ENCODE results near the gene LMO7.

Gene LMO7

DNA sequence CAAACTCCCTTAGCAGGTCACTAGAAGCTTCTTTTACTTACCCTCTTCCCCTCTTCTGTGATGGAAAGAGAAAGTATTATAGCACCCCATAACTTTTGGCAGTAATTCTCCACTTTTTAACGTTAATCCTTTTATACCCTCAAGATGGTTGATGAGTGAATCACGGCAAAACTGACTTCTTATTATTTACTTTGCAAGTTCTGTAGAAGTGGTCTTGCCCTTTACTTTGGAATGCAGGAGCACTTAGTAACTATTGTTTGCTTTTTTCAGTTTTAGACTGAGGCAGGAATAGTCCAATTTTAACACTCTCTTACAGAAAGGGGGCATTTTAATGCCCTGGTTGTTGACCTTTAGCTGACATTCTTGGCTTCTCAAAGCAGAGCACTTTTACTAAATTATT is 260.1 kb downstream of the LMO7 start:
- DNase-seq (ENCODE audit: low read depth): no peak

DNA sequence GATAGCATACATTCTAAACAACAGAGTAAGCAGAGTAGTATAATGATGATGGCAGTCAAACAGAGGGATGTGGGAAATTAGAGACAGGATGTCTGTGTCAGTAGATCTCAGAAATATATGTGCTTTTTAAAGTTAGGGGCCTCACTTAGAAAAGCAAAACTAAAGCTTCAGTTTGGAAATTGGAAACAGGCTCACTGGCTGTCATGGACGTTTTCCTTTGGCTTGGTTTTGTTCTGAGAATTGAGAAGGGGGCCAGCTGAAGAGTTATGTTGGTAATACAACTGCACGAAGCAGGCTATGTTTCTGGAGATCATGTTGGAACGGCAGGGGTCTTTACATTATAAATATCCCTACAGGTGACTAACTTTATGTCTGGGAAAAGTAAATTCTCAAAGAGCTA is 261.3 kb downstream of the LMO7 start:
- no peak for DNase-seq (ENCODE audit: low read depth)

DNA sequence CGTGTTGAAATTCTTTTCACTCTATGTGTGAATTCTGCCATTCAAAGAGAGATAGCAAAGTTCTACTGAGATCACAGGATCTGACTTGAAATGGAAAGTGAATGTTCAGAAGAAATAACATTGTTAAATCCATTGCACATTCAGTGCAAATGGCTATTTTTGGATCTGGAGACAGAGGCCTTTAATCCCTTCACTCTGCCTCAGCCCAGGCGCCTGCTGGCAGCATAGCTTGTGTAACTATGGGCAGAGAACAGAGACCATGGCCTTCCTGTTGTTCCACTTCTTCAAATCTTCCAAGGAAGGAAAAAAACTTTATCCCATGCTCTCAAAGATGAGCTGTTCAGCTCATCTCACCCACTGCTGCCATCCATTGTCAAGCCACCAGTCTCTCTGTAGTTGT is 265.4 kb downstream of the LMO7 start:
- DNase-seq (ENCODE audit: low read depth): no peak

GRCh38 chr13:75902166-75903104 is 266.3 kb downstream of the LMO7 start:
- no peak for DNase-seq (ENCODE audit: low read depth)

GRCh38 chr13:75904012-75904411 is 267.9 kb downstream of the LMO7 start:
- DNase-seq (ENCODE audit: low read depth): no peak

DNA sequence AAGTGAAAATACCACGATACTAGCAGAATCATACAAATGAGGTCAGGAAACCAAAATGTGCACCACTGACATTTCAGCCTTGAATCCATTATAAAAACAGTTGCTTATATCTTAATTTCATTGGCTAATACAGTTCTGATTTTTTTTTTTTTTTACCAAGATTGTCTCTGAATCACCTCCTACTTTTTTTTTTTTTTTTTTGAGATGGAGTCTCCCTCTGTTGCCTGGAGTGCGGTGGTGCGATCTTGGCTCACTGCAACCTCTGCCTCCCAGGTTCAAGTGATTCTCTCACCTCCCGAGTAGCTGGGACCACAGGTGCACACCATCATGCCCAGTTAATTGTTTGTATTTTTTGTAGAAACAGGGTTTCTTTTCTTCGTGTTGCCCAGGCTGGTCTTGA is 270.2 kb downstream of the LMO7 start:
- no peak for DNase-seq (ENCODE audit: low read depth)

DNA sequence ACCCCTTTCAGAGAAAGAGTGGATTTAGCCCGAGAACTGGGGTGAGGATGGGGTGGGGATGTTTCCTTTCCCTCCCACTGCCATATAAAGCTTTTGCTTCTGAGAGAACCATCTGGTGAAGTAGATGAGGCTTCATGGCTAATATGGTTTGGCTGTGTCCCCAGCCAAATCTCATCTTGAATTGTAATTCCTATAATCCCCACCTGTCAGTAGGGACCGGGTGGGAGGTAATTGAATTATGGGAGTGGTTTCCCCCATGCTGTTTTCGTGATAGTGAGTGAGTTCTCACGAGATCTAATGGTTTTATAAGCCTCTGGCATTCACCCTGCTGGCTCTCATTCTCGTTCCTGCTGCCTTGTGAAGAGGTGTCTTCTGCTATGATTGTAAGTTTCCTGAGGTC is 270.9 kb downstream of the LMO7 start:
- no peak for DNase-seq (ENCODE audit: low read depth)

DNA sequence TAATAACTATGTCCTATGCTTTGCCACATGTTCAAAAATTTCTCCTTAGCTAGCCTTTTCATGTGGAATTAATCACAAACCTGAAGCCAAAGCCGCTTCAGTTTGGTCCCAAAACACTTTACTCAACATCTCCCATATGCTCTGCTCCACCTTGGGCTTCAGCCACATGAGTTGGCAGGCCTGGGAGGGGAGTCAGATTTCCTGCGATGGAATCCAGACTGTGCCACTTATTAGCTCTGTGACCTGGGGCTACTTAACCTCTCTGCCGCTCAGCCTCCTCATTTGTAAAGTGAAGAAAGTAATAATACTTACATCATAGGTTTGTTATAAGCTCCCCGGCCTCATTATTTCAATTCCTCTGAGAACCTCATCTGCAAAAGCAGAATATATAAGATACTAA is 272.0 kb downstream of the LMO7 start:
- DNase-seq (ENCODE audit: low read depth): no peak

All from stimulated activated CD8-positive, alpha-beta memory T cell treated with anti-CD3 and anti-CD28 coated beads, Interleukin-7, amount 100 ng/mL, for 24 hours (primary cell).